K562 (cell line): Measurements from ENCODE around the gene TBC1D1. TPM values are rescaled to one million over a fixed set of nuclear protein-coding genes. Genes with fewer than 3 reads are reported as not detected.

Experiments
- AFF1 ChIP-seq, 2 experiments: fragments of 450-650 bp; IDR thresholded peaks; 2 replicates each; pipeline ENCODE4 v1.6.1; 2018; ENCODE audit warnings: mild to moderate bottlenecking in 2 of 2, low read depth in 1 of 2; ENCODE audit not compliant: partially characterized antibody in 2 of 2
- ARID4B ChIP-seq: sonication (generic); formaldehyde crosslinking; IDR thresholded peaks from 2 replicates; pipeline ENCODE4 v1.8.0; 2022; ENCODE audit warnings: mild to moderate bottlenecking, missing genetic modification reagents
- CBFA2T3 ChIP-seq: fragments of 450-650 bp; IDR thresholded peaks from 2 replicates; pipeline ENCODE4 v1.6.1; 2017
- ETV1 ChIP-seq: fragments of 450-650 bp; conservative IDR thresholded peaks from 2 replicates; pipeline ENCODE4 v1.6.1; 2016; ENCODE audit warnings: missing genetic modification characterization, control low read depth, low read depth, missing compliant biosample characterization
- FOSL1 ChIP-seq: fragments of 200-800 bp; sonication (Bioruptor generic); conservative IDR thresholded peaks from 2 replicates; pipeline ENCODE4 v1.6.1; 2016; ENCODE audit warnings: missing genetic modification characterization, missing compliant biosample characterization
- MYC ChIP-seq, 2 experiments: fragments of 250-450 bp in 1 of 2; sonication (Bioruptor Pico) in 1 of 2; IDR thresholded peaks; 2 replicates each; pipeline versions ENCODE4 v1.5.1 to v1.6.1; 2012 to 2021; ENCODE audit warnings: low read depth in 2 of 2, borderline replicate concordance in 1 of 2, improper control_type of control experiment in 1 of 2, low read length in 1 of 2, mild to moderate bottlenecking in 1 of 2, moderate library complexity in 1 of 2
- NCOR1 ChIP-seq: fragments of 450-650 bp; IDR thresholded peaks from 2 replicates; pipeline ENCODE4 v1.6.1; 2016; ENCODE audit warnings: mild to moderate bottlenecking, moderate library complexity
- NFE2L1 ChIP-seq: fragments of 450-650 bp; IDR thresholded peaks from 2 replicates; pipeline ENCODE4 v1.6.1; 2016; ENCODE audit warnings: missing genetic modification characterization, low read depth, mild to moderate bottlenecking, missing compliant biosample characterization, moderate library complexity, borderline replicate concordance
- NR2C2 ChIP-seq, 2 experiments: fragments of 200-800 bp in 1 of 2; sonication (Bioruptor generic) in 1 of 2; sonication (generic) in 1 of 2; formaldehyde crosslinking in 1 of 2; IDR thresholded peaks; 2 replicates each; pipeline versions ENCODE4 v1.6.1 to v1.8.0; 2016 to 2022; ENCODE audit warnings: mild to moderate bottlenecking in 1 of 2, missing compliant biosample characterization in 1 of 2, missing genetic modification characterization in 1 of 2, missing genetic modification reagents in 1 of 2
- NR2F6 ChIP-seq: fragments of 450-650 bp; formaldehyde crosslinking; IDR thresholded peaks from 2 replicates; pipeline ENCODE4 v1.4.0; 2020; ENCODE audit warnings: mild to moderate bottlenecking
- SMARCA4 ChIP-seq: fragments of 450-650 bp; IDR thresholded peaks from 2 replicates; pipeline ENCODE4 v1.6.1; 2016
- TAF15 ChIP-seq: fragments of 200-400 bp; formaldehyde crosslinking; IDR thresholded peaks from 2 replicates; pipeline ENCODE4 v1.6.1; 2017; ENCODE audit warnings: mild to moderate bottlenecking, low read depth, low read length, moderate library complexity
- TAL1 ChIP-seq: fragments of 450-650 bp; IDR thresholded peaks from 2 replicates; pipeline ENCODE4 v1.6.1; 2016; ENCODE audit warnings: mild to moderate bottlenecking
- TCFL5 ChIP-seq: fragments of 250-450 bp; sonication (Bioruptor Pico); conservative IDR thresholded peaks from 2 replicates; pipeline ENCODE4 v1.6.1; 2021; ENCODE audit warnings: mild to moderate bottlenecking, moderate library complexity, matching md5 sums
- WHSC1 ChIP-seq: IDR thresholded peaks from one replicate; pipeline ENCODE4 v1.6.1; 2012; ENCODE audit warnings: low read length, control low read depth, inconsistent platforms
- ZEB2 ChIP-seq: fragments of 450-650 bp; IDR thresholded peaks from 2 replicates; pipeline ENCODE4 v1.6.1; 2016
- ZNF311 ChIP-seq: fragments of 250-450 bp; sonication (Bioruptor Pico); IDR thresholded peaks from 2 replicates; pipeline ENCODE4 v1.4.0; 2020; ENCODE audit warnings: mild to moderate bottlenecking, moderate library complexity
- ZNF408 ChIP-seq: fragments of 250-450 bp; sonication (Bioruptor Pico); IDR thresholded peaks from 2 replicates; pipeline ENCODE4 v1.4.0; 2020; ENCODE audit warnings: low read depth, mild to moderate bottlenecking, moderate library complexity
- ZNF507 ChIP-seq: conservative IDR thresholded peaks from 2 replicates; pipeline ENCODE4 v1.6.1; 2017; ENCODE audit warnings: missing genetic modification characterization, missing compliant biosample characterization
- ZNF511 ChIP-seq: sonication (generic); formaldehyde crosslinking; IDR thresholded peaks from 2 replicates; pipeline ENCODE4 v1.8.0; 2022; ENCODE audit warnings: mild to moderate bottlenecking, missing genetic modification reagents
- polyA plus RNA-seq, 8 experiments: library from polyadenylated mRNA; depleted of rRNA in 4 of 8; stranded (reverse) in 5 of 8; unstranded in 3 of 8; fragments of >200 nt; fragmentation: Nextera tagmentation in 2 of 8; fragmentation: Illumina TruSeq in 1 of 8; extraction: Ambion mirVana in 2 of 8; extraction: Trizol in 1 of 8; gene quantifications; 2 replicates each; pipeline versions ENCODE4 v1.2.1 to v1.2.3, GENCODE V29; 2011 to 2014; ENCODE audit warnings: inconsistent platforms in 1 of 8, missing spikeins in 1 of 8
- total RNA-seq, 7 experiments: library from RNA; depleted of rRNA in 6 of 7; stranded (reverse); fragments of >200 nt in 6 of 7; fragmentation: Illumina TruSeq in 2 of 7; extraction: Trizol in 2 of 7; gene quantifications; 2 replicates each; pipeline versions ENCODE4 v1.2.1 to v1.2.3, GENCODE V29; 2011 to 2021; ENCODE audit warnings: low replicate concordance in 1 of 7

The TBC1D1 gene
- total and polyA plus RNA-seq, 9 of the 15 experiments (the other 6 are each of a cell fraction or from before 2014, with no cell fraction given): 0.59 to 14.2 (median 8.8) TPM

GRCh38 chr4:38177641-38178391, 286.9 kb downstream of the TBC1D1 start (continued):
- TF ChIP-seq ARID4B (CRISPR knock-in tag): no peak
- TF ChIP-seq WHSC1: no peak
- TF ChIP-seq FOSL1 (tag): no peak
- TF ChIP-seq TAL1: peak; percentile 57
- TF ChIP-seq AFF1 (IDR thresholded peaks at IDR 0.05; ENCODE audit: low read depth in 1 of 2, partially characterized antibody in 2 of 2): no peak
- TF ChIP-seq MYC (IDR thresholded peaks at IDR 0.05; ENCODE audit: low read depth, low read length): peak; percentile 19; the same call in 1 of the 2 replicates
- TF ChIP-seq MYC (CRISPR knock-in tag; IDR thresholded peaks at IDR 0.05; ENCODE audit: borderline replicate concordance, low read depth): no peak
- no peak for TF ChIP-seq NR2F6 (CRISPR knock-in tag)
- TF ChIP-seq TAF15: no peak
- no peak for TF ChIP-seq NR2C2 (CRISPR knock-in tag; IDR thresholded peaks at IDR 0.05)
- no peak for TF ChIP-seq NR2C2 (tag; IDR thresholded peaks at IDR 0.05)
- TF ChIP-seq TCFL5 (CRISPR knock-in tag): no peak
- peak; percentile 56 for TF ChIP-seq NCOR1
- TF ChIP-seq ZNF511: no peak
- TF ChIP-seq CBFA2T3: peak; percentile 86
- no peak for TF ChIP-seq ZNF311 (CRISPR knock-in tag)
- TF ChIP-seq ZEB2: no peak
- TF ChIP-seq ZNF507 (tag): no peak
- no peak for TF ChIP-seq ZNF408 (CRISPR knock-in tag)
- peak; percentile 54; the same call in 1 of the 2 replicates for TF ChIP-seq SMARCA4
- TF ChIP-seq ETV1 (tag): no peak
- TF ChIP-seq NFE2L1 (tag): no peak
